NT2/D1 (cell line): ENCODE data around the gene CEMIP2.

Experiments used
- DNase-seq: peaks from one replicate; pipeline ENCODE4 v3.0.0-alpha.2; 2011; ENCODE audit warnings: low read depth, low spot score
- H3K27me3 ChIP-seq: 2 replicates; pipeline ENCODE4 v1.6.0; 2011; ENCODE audit warnings: mild to moderate bottlenecking; ENCODE audit not compliant: insufficient read length, insufficient read depth
- H3K36me3 ChIP-seq: 2 replicates; pipeline ENCODE4 v1.6.1; 2011; ENCODE audit warnings: mild to moderate bottlenecking, low read length, mixed read lengths; ENCODE audit not compliant: insufficient read depth, insufficient read length
- H3K4me1 ChIP-seq: 2 replicates; pipeline ENCODE4 v1.5.1; 2011; ENCODE audit not compliant: insufficient read depth, insufficient read length
- H3K4me3 ChIP-seq: 2 replicates; pipeline ENCODE4 v1.5.1; 2011; ENCODE audit warnings: low read depth; ENCODE audit not compliant: insufficient read length
- H3K9ac ChIP-seq: 2 replicates; pipeline ENCODE4 v1.6.0; 2011; ENCODE audit warnings: low read depth; ENCODE audit not compliant: insufficient read length
- H3K9me3 ChIP-seq: 2 replicates; pipeline ENCODE4 v1.5.1; 2011; ENCODE audit warnings: mild to moderate bottlenecking, low read length; ENCODE audit not compliant: insufficient read depth
- SUZ12 ChIP-seq: IDR thresholded peaks from 2 replicates; pipeline ENCODE4 v1.6.1; 2011; ENCODE audit not compliant: insufficient read length, insufficient read depth; ENCODE audit errors: extremely low read depth
- YY1 ChIP-seq: IDR thresholded peaks from 2 replicates; pipeline ENCODE4 v1.6.1; 2011; ENCODE audit not compliant: insufficient read length, insufficient read depth
- ZNF274 ChIP-seq: IDR thresholded peaks from 2 replicates; pipeline ENCODE4 v1.6.1; 2011; ENCODE audit warnings: mild to moderate bottlenecking, low read depth, low read length

Gene CEMIP2

DNA sequence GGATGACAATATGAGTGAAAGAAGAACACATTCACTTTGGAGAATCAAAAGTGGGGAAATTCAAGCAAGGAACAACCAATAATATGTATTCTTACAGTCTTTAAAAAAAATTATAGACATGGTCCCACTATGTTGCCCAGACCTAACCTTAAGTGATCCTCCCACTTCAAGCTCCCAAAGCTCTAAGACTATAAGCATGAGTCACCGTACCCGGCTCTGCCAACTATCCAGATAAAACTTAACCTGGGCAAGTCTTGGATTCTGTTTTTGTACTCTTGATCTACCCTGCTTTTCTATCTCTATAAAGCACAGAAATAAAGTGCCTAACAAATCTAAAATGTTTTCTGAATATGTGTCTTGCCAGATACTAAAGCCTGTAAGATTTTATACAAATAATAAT is 30.9 kb downstream of the CEMIP2 start:
- TF ChIP-seq YY1 (no peak), ZNF274 (no peak), SUZ12 (no peak)
- no peak for DNase-seq
- no peaks in the 10 kb centered on the region for H3K4me1 ChIP-seq
- no peak overlapping the region for H3K9ac ChIP-seq
- H3K27me3 ChIP-seq = no peaks in the 10 kb centered on the region
- H3K4me3 ChIP-seq = no peak overlapping the region
- no peaks in the 10 kb centered on the region for H3K9me3 ChIP-seq
- peaks cover 50% of the 10 kb centered on the region for H3K36me3 ChIP-seq

DNA sequence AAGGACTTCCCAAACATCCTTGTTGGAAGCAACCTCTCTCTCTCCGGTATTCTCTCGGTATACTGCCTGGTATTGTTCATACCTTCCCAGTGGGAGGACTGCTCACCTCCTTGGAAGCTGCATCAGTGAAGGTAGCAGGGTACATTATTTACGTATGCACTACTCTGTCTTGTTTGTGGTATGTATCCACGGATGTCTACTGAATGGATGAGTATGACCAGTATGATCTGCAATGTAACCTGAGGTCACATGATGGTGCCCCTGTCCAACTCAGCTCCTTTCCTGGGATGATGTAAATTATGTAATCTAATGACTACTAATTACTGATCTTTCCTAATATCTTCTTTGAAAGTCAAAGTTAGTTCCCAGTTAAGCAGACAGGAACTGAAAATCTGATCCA is 32.1 kb downstream of the CEMIP2 start:
- TF ChIP-seq ZNF274 (no peak), YY1 (no peak), SUZ12 (no peak)
- H3K9ac ChIP-seq = no peak overlapping the region
- no peaks in the 10 kb centered on the region for H3K27me3 ChIP-seq
- no peaks in the 10 kb centered on the region for H3K4me1 ChIP-seq
- no peak for DNase-seq
- no peak overlapping the region for H3K4me3 ChIP-seq
- peaks cover 51% of the 10 kb centered on the region for H3K36me3 ChIP-seq
- H3K9me3 ChIP-seq = no peaks in the 10 kb centered on the region

- Histone ChIP-seq H3K27me3 (no peaks in the 10 kb centered on the region), H3K36me3 (peaks cover 57% of the 10 kb centered on the region), H3K9ac (no peak overlapping the region), H3K4me1 (no peaks in the 10 kb centered on the region), H3K4me3 (no peak overlapping the region), H3K9me3 (no peaks in the 10 kb centered on the region)
- DNase-seq = no peak
- TF ChIP-seq SUZ12 (no peak), ZNF274 (no peak), YY1 (no peak)
Measured at GRCh38 chr9:71734950-71735349, 33.4 kb downstream of the CEMIP2 start.

DNA sequence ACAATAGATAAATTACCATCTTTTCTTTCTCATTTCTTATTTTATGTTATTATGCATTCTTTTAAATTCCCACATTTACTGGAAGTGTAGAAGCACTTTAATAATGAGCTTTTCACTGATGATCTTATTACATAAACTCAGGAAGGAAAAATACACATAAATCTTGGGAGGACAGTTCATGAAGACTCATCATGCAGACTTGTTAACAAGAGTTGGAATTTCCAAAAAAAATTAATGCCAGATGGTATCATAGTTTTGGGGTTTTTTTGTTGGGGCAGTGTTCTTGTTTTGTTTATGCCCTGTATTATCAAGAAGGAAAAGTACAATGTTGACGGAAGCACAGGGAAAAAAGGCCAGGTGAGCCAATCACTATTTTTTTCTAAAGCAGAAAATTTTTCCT is 35.1 kb downstream of the CEMIP2 start:
- TF ChIP-seq ZNF274 (no peak), YY1 (no peak), SUZ12 (no peak)
- H3K4me3 ChIP-seq = no peak overlapping the region

DNA sequence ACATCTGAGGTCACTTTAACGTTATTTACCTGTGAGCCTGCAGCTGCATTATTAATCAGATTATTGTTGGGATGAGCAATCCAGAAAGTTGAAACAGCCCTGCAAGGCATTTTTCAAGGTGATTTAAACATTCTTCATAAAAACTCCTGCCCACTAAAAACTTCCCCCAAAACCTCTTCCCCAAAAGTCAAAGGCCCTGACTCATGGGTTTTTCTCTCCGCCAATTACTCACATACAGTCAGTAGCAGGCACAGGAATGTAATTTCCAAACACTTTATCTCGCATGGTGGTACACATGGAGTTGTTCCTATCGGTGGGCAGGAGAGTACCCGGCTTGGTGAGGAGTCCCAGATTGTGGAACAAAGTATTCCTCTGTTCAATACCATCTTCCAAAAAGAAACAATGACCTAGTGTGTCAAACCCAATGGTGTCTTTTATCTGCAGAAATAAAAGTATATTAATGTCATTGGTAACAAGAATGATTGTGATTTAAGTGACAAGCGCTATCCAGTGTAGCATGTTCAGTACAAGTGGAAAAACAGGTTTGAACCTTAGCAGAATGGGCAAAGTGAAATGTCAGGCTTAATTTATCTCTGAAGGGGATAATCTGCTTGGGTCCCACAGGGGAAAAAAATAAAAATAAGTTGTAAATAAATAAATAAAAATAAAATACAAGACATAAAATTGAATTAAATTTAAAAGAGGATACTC is 38.3 kb downstream of the CEMIP2 start:
- no peak for DNase-seq
- Histone ChIP-seq H3K9ac (no peak overlapping the region), H3K27me3 (no peaks in the 10 kb centered on the region), H3K36me3 (peaks cover 63% of the 10 kb centered on the region), H3K4me3 (no peak overlapping the region), H3K9me3 (no peaks in the 10 kb centered on the region), H3K4me1 (no peaks in the 10 kb centered on the region)
- TF ChIP-seq SUZ12 = no peak
- no peak for TF ChIP-seq ZNF274
- TF ChIP-seq YY1 = no peak

More for the DNA sequence above, 35.1 kb downstream of the CEMIP2 start:
- Histone ChIP-seq H3K36me3 (peaks cover 64% of the 10 kb centered on the region), H3K27me3 (no peaks in the 10 kb centered on the region), H3K9me3 (no peaks in the 10 kb centered on the region), H3K9ac (no peak overlapping the region), H3K4me1 (no peaks in the 10 kb centered on the region)
- no peak for DNase-seq

- no peaks in the 10 kb centered on the region for H3K4me1 ChIP-seq
- H3K4me3 ChIP-seq = no peak overlapping the region
- H3K9me3 ChIP-seq = no peaks in the 10 kb centered on the region
- TF ChIP-seq SUZ12 = no peak
- TF ChIP-seq YY1 = no peak
- TF ChIP-seq ZNF274 = no peak
- H3K36me3 ChIP-seq = peaks cover 75% of the 10 kb centered on the region
- no peak for DNase-seq
- no peaks in the 10 kb centered on the region for H3K27me3 ChIP-seq
- no peak overlapping the region for H3K9ac ChIP-seq
Measured at GRCh38 chr9:71726723-71727122, 41.6 kb downstream of the CEMIP2 start.

DNA sequence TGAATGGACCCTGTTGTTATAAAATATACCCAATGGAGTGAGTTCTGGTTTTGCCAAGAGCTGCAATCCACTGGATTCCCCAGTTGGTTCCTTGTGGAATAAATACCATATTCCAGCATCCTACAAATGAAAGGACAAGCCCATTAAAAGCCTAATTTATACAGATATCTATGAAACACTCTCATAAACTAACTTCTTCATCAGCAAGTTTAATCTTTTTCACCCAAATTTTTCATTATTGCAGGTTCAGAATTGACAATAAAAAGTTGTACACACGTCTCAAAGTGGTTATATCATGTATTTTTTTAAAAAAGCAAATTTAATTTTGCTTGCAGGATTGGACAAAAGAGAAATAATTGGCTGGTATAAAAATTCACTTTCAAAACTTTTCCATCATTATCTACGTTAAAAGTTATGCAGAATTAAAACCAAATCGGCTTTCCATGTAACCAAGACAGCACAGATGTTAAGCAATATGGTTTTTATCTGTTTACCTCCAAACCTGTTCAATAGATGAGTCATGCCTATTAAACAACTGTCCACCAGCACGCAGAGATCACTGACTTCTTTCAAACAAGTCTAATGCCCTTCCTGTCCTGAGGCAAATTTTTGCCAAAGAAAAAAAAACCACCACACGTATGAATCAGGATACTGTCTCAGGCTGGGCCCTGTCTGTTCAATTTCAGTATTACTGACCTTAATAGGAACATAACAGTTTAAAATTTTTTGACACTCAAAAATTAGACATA is 42.5 kb downstream of the CEMIP2 start:
- DNase-seq = no peak
- no peak for TF ChIP-seq ZNF274
- no peak for TF ChIP-seq YY1
- no peak for TF ChIP-seq SUZ12
- H3K9ac ChIP-seq = no peak overlapping the region
- no peaks in the 10 kb centered on the region for H3K27me3 ChIP-seq
- H3K36me3 ChIP-seq = peaks cover 74% of the 10 kb centered on the region
- H3K9me3 ChIP-seq = no peaks in the 10 kb centered on the region
- no peaks in the 10 kb centered on the region for H3K4me1 ChIP-seq
- no peak overlapping the region for H3K4me3 ChIP-seq
